B cell (primary cell): Measurements from ENCODE around the gene PARD3.

Experiments
- EZH2 ChIP-seq: IDR thresholded peaks from 2 replicates; pipeline ENCODE4 v1.6.1; 2012; ENCODE audit warnings: borderline replicate concordance, low read depth, mild to moderate bottlenecking, moderate library complexity, low read length; ENCODE audit not compliant: insufficient read depth, poor library complexity, severe bottlenecking
- TF ChIP-seq, protein P1 (sequence below): fragments of 200-600 bp; IDR thresholded peaks from one replicate; pipeline ENCODE4 v1.8.0; 2022; ENCODE audit warnings: antibody characterized with exemption, mild to moderate bottlenecking

GRCh38 chr10:34475274-34475646 is 339.8 kb downstream of the PARD3 start:
- TF ChIP-seq, protein P1, sequence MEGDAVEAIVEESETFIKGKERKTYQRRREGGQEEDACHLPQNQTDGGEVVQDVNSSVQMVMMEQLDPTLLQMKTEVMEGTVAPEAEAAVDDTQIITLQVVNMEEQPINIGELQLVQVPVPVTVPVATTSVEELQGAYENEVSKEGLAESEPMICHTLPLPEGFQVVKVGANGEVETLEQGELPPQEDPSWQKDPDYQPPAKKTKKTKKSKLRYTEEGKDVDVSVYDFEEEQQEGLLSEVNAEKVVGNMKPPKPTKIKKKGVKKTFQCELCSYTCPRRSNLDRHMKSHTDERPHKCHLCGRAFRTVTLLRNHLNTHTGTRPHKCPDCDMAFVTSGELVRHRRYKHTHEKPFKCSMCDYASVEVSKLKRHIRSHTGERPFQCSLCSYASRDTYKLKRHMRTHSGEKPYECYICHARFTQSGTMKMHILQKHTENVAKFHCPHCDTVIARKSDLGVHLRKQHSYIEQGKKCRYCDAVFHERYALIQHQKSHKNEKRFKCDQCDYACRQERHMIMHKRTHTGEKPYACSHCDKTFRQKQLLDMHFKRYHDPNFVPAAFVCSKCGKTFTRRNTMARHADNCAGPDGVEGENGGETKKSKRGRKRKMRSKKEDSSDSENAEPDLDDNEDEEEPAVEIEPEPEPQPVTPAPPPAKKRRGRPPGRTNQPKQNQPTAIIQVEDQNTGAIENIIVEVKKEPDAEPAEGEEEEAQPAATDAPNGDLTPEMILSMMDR: no peak
- TF ChIP-seq EZH2: no peak
